ENCODE measurements around the gene EHD2.
"Not testable (repeated sequence)": the region's sequence is repeated elsewhere in the genome, so short reads cannot be mapped to it uniquely, and the experiment has no call there.

EHD2 gene

GRCh38 chr19:47701717-47702552 is 11.3 kb upstream of the EHD2 start:
- Histone ChIP-seq H3K9ac (ENCODE audit: low read length) (no peak overlapping the region), H3K4me1 (ENCODE audit: control insufficient read depth, insufficient read depth, low read length) (peaks cover 4% of the 10 kb centered on the region), H3K36me3 (ENCODE audit: control insufficient read depth, insufficient read depth, low read length, severe bottlenecking) (peaks cover 29% of the 10 kb centered on the region), H3K27me3 (replicated peaks; ENCODE audit: control insufficient read depth, insufficient read depth, low read length) (no peaks in the 10 kb centered on the region), H3K4me3 (ENCODE audit: low read length) (no peak overlapping the region), H3K9me3 (ENCODE audit: control insufficient read depth, low read length) (no peaks in the 10 kb centered on the region)
- no peak for DNase-seq (ENCODE audit: low read depth)

DNA sequence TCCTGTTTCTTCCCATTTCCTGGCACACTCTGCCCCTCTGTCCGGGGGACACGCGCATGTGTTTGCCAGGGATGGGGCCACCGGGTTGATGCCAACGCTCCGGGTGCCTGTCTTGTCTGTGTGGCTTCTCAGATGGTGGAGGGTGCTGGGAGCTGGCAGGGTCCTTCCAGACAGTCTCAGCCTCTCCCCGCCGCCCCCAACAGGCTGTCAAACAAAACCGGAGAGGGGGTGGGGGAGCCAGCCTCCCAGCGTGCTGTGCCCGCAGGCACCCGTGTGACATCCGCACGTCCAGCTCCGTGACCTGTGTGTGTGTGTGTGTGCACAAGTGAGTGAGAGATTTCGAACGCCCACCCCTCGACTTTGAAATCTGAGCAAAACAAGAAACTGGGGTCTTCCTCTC is 10.6 kb upstream of the EHD2 start:
- peaks cover 29% of the 10 kb centered on the region for H3K36me3 ChIP-seq (ENCODE audit: control insufficient read depth, insufficient read depth, low read length, severe bottlenecking)

GRCh38 chr19:47703301-47703700 is 9.9 kb upstream of the EHD2 start:
- Histone ChIP-seq H3K9me3 (ENCODE audit: control insufficient read depth, low read length) (no peaks in the 10 kb centered on the region), H3K9ac (ENCODE audit: low read length) (no peak overlapping the region), H3K4me1 (ENCODE audit: control insufficient read depth, insufficient read depth, low read length) (no peaks in the 10 kb centered on the region), H3K36me3 (ENCODE audit: control insufficient read depth, insufficient read depth, low read length, severe bottlenecking) (peaks cover 29% of the 10 kb centered on the region), H3K27me3 (replicated peaks; ENCODE audit: control insufficient read depth, insufficient read depth, low read length) (no peaks in the 10 kb centered on the region), H3K4me3 (ENCODE audit: low read length) (no peak overlapping the region)
- DNase-seq (ENCODE audit: low read depth), result no peak

More for the DNA sequence above, 10.6 kb upstream of the EHD2 start:
- DNase-seq (ENCODE audit: low read depth), result no peak
- H3K9ac ChIP-seq (ENCODE audit: low read length), result no peak overlapping the region
- peaks cover 4% of the 10 kb centered on the region for H3K4me1 ChIP-seq (ENCODE audit: control insufficient read depth, insufficient read depth, low read length)
- H3K9me3 ChIP-seq (ENCODE audit: control insufficient read depth, low read length), result no peaks in the 10 kb centered on the region
- H3K27me3 ChIP-seq (replicated peaks; ENCODE audit: control insufficient read depth, insufficient read depth, low read length), result no peaks in the 10 kb centered on the region
- H3K4me3 ChIP-seq (ENCODE audit: low read length), result no peak overlapping the region

GRCh38 chr19:47704024-47704423 is 9.2 kb upstream of the EHD2 start:
- no peaks in the 10 kb centered on the region for H3K4me1 ChIP-seq (ENCODE audit: control insufficient read depth, insufficient read depth, low read length)
- no peak overlapping the region for H3K4me3 ChIP-seq (ENCODE audit: low read length)
- H3K9me3 ChIP-seq (ENCODE audit: control insufficient read depth, low read length), result no peaks in the 10 kb centered on the region
- no peak for DNase-seq (ENCODE audit: low read depth)
- H3K27me3 ChIP-seq (replicated peaks; ENCODE audit: control insufficient read depth, insufficient read depth, low read length), result no peaks in the 10 kb centered on the region
- no peak overlapping the region for H3K9ac ChIP-seq (ENCODE audit: low read length)
- H3K36me3 ChIP-seq (ENCODE audit: control insufficient read depth, insufficient read depth, low read length, severe bottlenecking), result peaks cover 25% of the 10 kb centered on the region

GRCh38 chr19:47704656-47705055 is 8.6 kb upstream of the EHD2 start:
- Histone ChIP-seq H3K4me3 (ENCODE audit: low read length) (no peak overlapping the region), H3K4me1 (ENCODE audit: control insufficient read depth, insufficient read depth, low read length) (no peaks in the 10 kb centered on the region), H3K27me3 (replicated peaks; ENCODE audit: control insufficient read depth, insufficient read depth, low read length) (no peaks in the 10 kb centered on the region), H3K36me3 (ENCODE audit: control insufficient read depth, insufficient read depth, low read length, severe bottlenecking) (peaks cover 20% of the 10 kb centered on the region), H3K9me3 (ENCODE audit: control insufficient read depth, low read length) (no peaks in the 10 kb centered on the region), H3K9ac (ENCODE audit: low read length) (no peak overlapping the region)
- DNase-seq (ENCODE audit: low read depth), result no peak

- Histone ChIP-seq H3K9ac (ENCODE audit: low read length) (no peak overlapping the region), H3K4me3 (ENCODE audit: low read length) (no peak overlapping the region), H3K9me3 (ENCODE audit: control insufficient read depth, low read length) (no peaks in the 10 kb centered on the region), H3K27me3 (replicated peaks; ENCODE audit: control insufficient read depth, insufficient read depth, low read length) (no peaks in the 10 kb centered on the region), H3K4me1 (ENCODE audit: control insufficient read depth, insufficient read depth, low read length) (no peaks in the 10 kb centered on the region), H3K36me3 (ENCODE audit: control insufficient read depth, insufficient read depth, low read length, severe bottlenecking) (peaks cover 3% of the 10 kb centered on the region)
- DNase-seq (ENCODE audit: low read depth), result peak; percentile 91
These were observed 5.9 kb upstream of the EHD2 start for GRCh38 chr19:47707135-47707925.

DNA sequence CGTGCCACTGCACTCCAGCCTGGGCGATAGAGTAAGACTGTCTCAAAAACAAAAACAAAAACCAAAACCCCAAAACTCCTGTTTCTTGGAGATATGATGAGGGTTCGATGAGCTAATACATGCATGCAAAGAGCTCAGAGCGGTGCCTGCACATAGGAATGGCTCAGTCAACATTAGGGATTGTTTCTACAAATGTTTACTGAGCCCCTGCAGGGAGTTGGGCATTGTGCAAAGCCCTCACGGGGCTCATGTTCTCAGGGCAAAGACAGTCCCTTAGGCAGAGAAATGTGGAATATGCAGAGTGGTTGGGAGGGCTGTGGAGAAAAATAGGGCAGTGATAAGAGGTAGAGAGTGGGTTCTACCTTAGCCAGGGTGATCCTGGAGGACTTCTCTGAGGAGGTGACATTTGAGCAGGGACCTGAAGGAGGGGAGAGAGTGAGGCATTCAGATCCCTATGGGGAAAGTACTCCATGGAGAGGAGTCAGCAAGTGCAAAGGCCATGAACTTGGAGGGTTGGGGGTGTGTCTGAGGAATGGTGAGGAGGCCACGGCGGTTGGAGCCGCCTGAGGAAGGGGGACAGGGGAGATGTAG is 1.5 kb upstream of the EHD2 start:
- DNase-seq (ENCODE audit: low read depth), result no peak
- Histone ChIP-seq H3K4me3 (ENCODE audit: low read length) (no peak overlapping the region), H3K9ac (ENCODE audit: low read length) (no peak overlapping the region), H3K27me3 (replicated peaks; ENCODE audit: control insufficient read depth, insufficient read depth, low read length) (no peaks in the 10 kb centered on the region), H3K36me3 (ENCODE audit: control insufficient read depth, insufficient read depth, low read length, severe bottlenecking) (peaks cover 9% of the 10 kb centered on the region), H3K9me3 (ENCODE audit: control insufficient read depth, low read length) (no peaks in the 10 kb centered on the region), H3K4me1 (ENCODE audit: control insufficient read depth, insufficient read depth, low read length) (peaks cover 21% of the 10 kb centered on the region)

DNA sequence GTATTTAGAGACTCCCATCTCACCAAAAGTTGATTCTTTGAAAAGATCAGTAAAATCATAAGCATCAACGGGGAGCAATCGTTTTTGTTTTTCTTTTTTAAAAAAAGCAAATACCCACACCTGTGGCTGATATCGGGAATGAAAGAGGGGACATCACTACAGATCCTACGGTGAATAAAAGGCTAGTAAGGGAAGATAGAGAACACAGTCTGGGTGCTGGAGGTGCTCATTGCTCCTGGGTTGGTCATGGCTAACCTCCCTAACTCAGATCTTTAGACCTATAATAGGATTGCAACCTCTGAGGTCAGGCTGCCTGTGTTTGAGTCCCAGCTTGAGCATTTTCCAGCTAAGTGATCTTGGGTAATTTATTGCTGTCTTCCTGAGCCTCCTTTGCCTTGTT is 1.1 kb downstream of the EHD2 start:
- peak overlapping the region; percentile 89 for H3K4me3 ChIP-seq (ENCODE audit: low read length)
- H3K36me3 ChIP-seq (ENCODE audit: control insufficient read depth, insufficient read depth, low read length, severe bottlenecking), result peaks cover 20% of the 10 kb centered on the region
- peak; percentile 24 for DNase-seq (ENCODE audit: low read depth)
- peak overlapping the region; percentile 99 for H3K9ac ChIP-seq (ENCODE audit: low read length)
- peaks cover 40% of the 10 kb centered on the region for H3K4me1 ChIP-seq (ENCODE audit: control insufficient read depth, insufficient read depth, low read length)
- no peaks in the 10 kb centered on the region for H3K27me3 ChIP-seq (replicated peaks; ENCODE audit: control insufficient read depth, insufficient read depth, low read length)
- H3K9me3 ChIP-seq (ENCODE audit: control insufficient read depth, low read length), result no peaks in the 10 kb centered on the region

GRCh38 chr19:47714855-47715254 is 1.6 kb downstream of the EHD2 start:
- H3K9ac ChIP-seq (ENCODE audit: low read length), result peak overlapping the region; percentile 99
- not testable (repeated sequence) for DNase-seq (ENCODE audit: low read depth); H3K9me3 ChIP-seq (ENCODE audit: control insufficient read depth, low read length); H3K27me3 ChIP-seq (replicated peaks; ENCODE audit: control insufficient read depth, insufficient read depth, low read length)
- peaks cover 20% of the 10 kb centered on the region for H3K36me3 ChIP-seq (ENCODE audit: control insufficient read depth, insufficient read depth, low read length, severe bottlenecking)
- H3K4me3 ChIP-seq (ENCODE audit: low read length), result peak overlapping the region; percentile 89
- peaks cover 43% of the 10 kb centered on the region for H3K4me1 ChIP-seq (ENCODE audit: control insufficient read depth, insufficient read depth, low read length)

- Histone ChIP-seq H3K9ac (ENCODE audit: low read length) (peak overlapping the region; percentile 91), H3K27me3 (replicated peaks; ENCODE audit: control insufficient read depth, insufficient read depth, low read length) (no peaks in the 10 kb centered on the region), H3K9me3 (ENCODE audit: control insufficient read depth, low read length) (no peaks in the 10 kb centered on the region), H3K4me1 (ENCODE audit: control insufficient read depth, insufficient read depth, low read length) (peaks cover 55% of the 10 kb centered on the region), H3K4me3 (ENCODE audit: low read length) (peak overlapping the region; percentile 72), H3K36me3 (ENCODE audit: control insufficient read depth, insufficient read depth, low read length, severe bottlenecking) (peaks cover 20% of the 10 kb centered on the region)
- DNase-seq (ENCODE audit: low read depth), result no peak
These were observed 3.2 kb downstream of the EHD2 start for GRCh38 chr19:47716270-47716937.

All from adipocyte (in vitro differentiated cells).